GM12878 (cell line): ENCODE measurements around the gene SLC12A4. TPM values are rescaled to one million over a fixed set of nuclear protein-coding genes. Genes with fewer than 3 reads are reported as not detected.

Source experiments
- ATAC-seq: fragments of 200-7000 bp; cut with Tn5 transposase; 3 replicates; pipeline ENCODE4 v1.9.1; 2020; ENCODE audit warnings: mild to moderate bottlenecking, moderate library complexity
- BruUV-seq: library from RNA; stranded (reverse); fragments of 400-500 nt; replicated peaks from 2 replicates; lab custom pipeline; 2021; lab: Mats Ljungman, UMichigan
- CTCF ChIA-PET: fragments of 300-600 bp; sonication (Branson Sonifier 250); formaldehyde crosslinking; extraction: SDS; loops from one replicate; lab custom pipeline; 2021; ENCODE audit warnings: inconsistent platforms; lab: Yijun Ruan, JAX
- POLR2A ChIA-PET: fragments of 350-600 bp; formaldehyde crosslinking; extraction: SDS; loops from one replicate; lab custom pipeline; 2021; ENCODE audit warnings: inconsistent platforms; lab: Charles Lee
- RAD21 ChIA-PET: fragments of 300-600 bp; sonication (Branson Sonifier 250); formaldehyde crosslinking; loops from one replicate; lab custom pipeline; 2023; ENCODE audit warnings: antibody characterized with exemption; ENCODE audit not compliant: unreplicated experiment; lab: Charles Lee
- SMC1A ChIA-PET: fragments of 300-600 bp; sonication (Branson Sonifier 250); formaldehyde crosslinking; loops from one replicate; lab custom pipeline; 2023; ENCODE audit not compliant: unreplicated experiment, uncharacterized antibody; lab: Charles Lee
- DNase-seq: peaks from one replicate; pipeline ENCODE4 v3.0.0-alpha.2; 2011; ENCODE audit warnings: low read depth, low spot score
- FAIRE-seq: peaks from 3 replicates; lab custom pipeline; 2011; peaks lifted over from hg19 to GRCh38; lab: Jason Lieb, UNC
- H2AFZ ChIP-seq: 2 replicates; pipeline ENCODE4 v1.6.0; 2011; ENCODE audit warnings: low read depth, low read length, control low read depth; ENCODE audit not compliant: control insufficient read depth
- H3K27ac ChIP-seq: 2 replicates; pipeline ENCODE4 v1.5.1; 2011; ENCODE audit warnings: control low read depth; ENCODE audit not compliant: control insufficient read depth, insufficient read depth
- H3K27me3 ChIP-seq, 2 experiments: replicated peaks in 1 of 2; 2 replicates each; pipeline versions ENCODE4 v1.6.0 to v1.6.1; 2011; ENCODE audit warnings: low read length in 1 of 2; ENCODE audit not compliant: control insufficient read depth in 2 of 2, insufficient read depth in 2 of 2
- H3K36me3 ChIP-seq, 2 experiments: 2 replicates each; pipeline ENCODE4 v1.5.1; 2011; ENCODE audit warnings: low read length in 1 of 2; ENCODE audit not compliant: control insufficient read depth in 2 of 2, insufficient read depth in 2 of 2
- H3K4me1 ChIP-seq: 2 replicates; pipeline ENCODE4 v1.6.1; 2011; ENCODE audit warnings: mild to moderate bottlenecking, low read length, moderate library complexity, mixed read lengths; ENCODE audit not compliant: control insufficient read depth, insufficient read depth
- H3K4me2 ChIP-seq: 2 replicates; pipeline ENCODE4 v1.6.0; 2011; ENCODE audit warnings: control low read depth; ENCODE audit not compliant: control insufficient read depth, insufficient read depth
- H3K4me3 ChIP-seq: fragments of 200-600 bp; sonication (generic); 2 replicates; pipeline ENCODE4 v1.5.1; 2016
- H3K79me2 ChIP-seq: 2 replicates; pipeline ENCODE4 v1.6.0; 2011; ENCODE audit warnings: low read length; ENCODE audit not compliant: control insufficient read depth, insufficient read depth
- H3K9ac ChIP-seq: 2 replicates; pipeline ENCODE4 v1.8.0; 2011; ENCODE audit warnings: low read length, control low read depth, mixed read lengths; ENCODE audit not compliant: control insufficient read depth, insufficient read depth
- H3K9me3 ChIP-seq: replicated peaks from 3 replicates; pipeline ENCODE4 v1.5.1; 2011; ENCODE audit warnings: mild to moderate bottlenecking, low read length; ENCODE audit not compliant: control insufficient read depth, insufficient read depth
- H4K20me1 ChIP-seq: 2 replicates; pipeline ENCODE4 v1.6.0; 2011; ENCODE audit not compliant: control insufficient read depth, insufficient read depth
- ASH2L ChIP-seq: fragments of 300-600, 200-600 bp; sonication (generic); IDR thresholded peaks from 2 replicates; pipeline ENCODE4 v1.6.1; 2017; ENCODE audit warnings: low read depth, mild to moderate bottlenecking, borderline replicate concordance
- CREB1 ChIP-seq: IDR thresholded peaks from 2 replicates; pipeline ENCODE4 v1.6.1; 2012; ENCODE audit warnings: low read depth, mild to moderate bottlenecking, inconsistent platforms
- NR2C1 ChIP-seq: fragments of 450-650 bp; IDR thresholded peaks from 2 replicates; pipeline ENCODE4 v1.6.1; 2017; ENCODE audit warnings: antibody characterized with exemption, mild to moderate bottlenecking, moderate library complexity
- RCOR1 ChIP-seq: conservative IDR thresholded peaks from 2 replicates; pipeline ENCODE4 v1.6.1; 2012; ENCODE audit warnings: low read depth, low read length, improper control_type of control experiment
- RUNX3 ChIP-seq: IDR thresholded peaks from 2 replicates; pipeline ENCODE4 v1.6.1; 2012; ENCODE audit warnings: low read length, inconsistent platforms
- WGBS: methylation state at CpG from one replicate; pipeline ENCODE4 v1.1.6; 2016; ENCODE audit warnings: low lambda C conversion rate; ENCODE audit not compliant: insufficient replicate concordance, insufficient coverage; ENCODE audit errors: missing lambda C conversion rate; 5-methylcytosine and 5-hydroxymethylcytosine counted together
- in situ Hi-C: fragments of 300-500 bp; cut with MboI; formaldehyde crosslinking; loops from 9 replicates; pipeline ENCODE4 v1.14.3; 2018; ENCODE audit warnings: mixed read lengths
- intact Hi-C: fragments of 100-400 bp; cut with micrococcal nuclease; formaldehyde crosslinking; loops from one replicate; pipeline ENCODE4 v1.14.2; 2022; ENCODE audit not compliant: unreplicated experiment
- polyA plus RNA-seq, 11 experiments: library from polyadenylated mRNA; depleted of rRNA in 4 of 11; unstranded in 6 of 11; stranded (reverse) in 5 of 11; fragments of >200 nt; fragmentation: Nextera tagmentation in 4 of 11; fragmentation: Illumina TruSeq in 1 of 11; extraction: Ambion mirVana in 4 of 11; extraction: Trizol in 1 of 11; gene quantifications; 1 replicate in 1 of 11; 2 replicates in 10 of 11; pipeline versions ENCODE4 v1.2.1 to v1.2.3, GENCODE V29; 2011 to 2016; ENCODE audit warnings: inconsistent platforms in 2 of 11, missing spikeins in 2 of 11, low read depth in 1 of 11
- total RNA-seq, 4 experiments: library from RNA; depleted of rRNA in 3 of 4; stranded (reverse); fragments of >200 nt in 3 of 4; fragmentation: Illumina TruSeq in 1 of 4; extraction: Trizol in 1 of 4; gene quantifications; 2 replicates each; pipeline versions ENCODE4 v1.2.1 to v1.2.3, GENCODE V29; 2013 to 2021

Gene SLC12A4
- total and polyA plus RNA-seq, 10 of the 15 experiments (the other 5 are each of a cell fraction or from before 2014, with no cell fraction given), result 0.95 to 39.9 (median 14.2) TPM

GRCh38 chr16:67954421-67955196 is 13.8 kb downstream of the SLC12A4 start:
- TF ChIP-seq NR2C1 (no peak), ASH2L (no peak), RUNX3 (no peak), RCOR1 (no peak), CREB1 (no peak)
- ChIA-PET POLR2A (interaction anchor here (1.0 kb wide), 1 partner anchor 11 kb away, joined by 3 read pairs; no protein-coding TSS in a partner anchor), RAD21 (no interaction called here), CTCF (interaction anchor here (0.9 kb wide), 1 partner anchor 138 kb away, joined by 5 read pairs; no protein-coding TSS in a partner anchor), SMC1A (interaction anchor here (0.6 to 0.9 kb wide), 2 partner anchors 11 to 387 kb away, joined by 3 to 5 read pairs; no protein-coding TSS in a partner anchor)
- DNase-seq, result no peak
- no peaks in the 10 kb centered on the region for H3K27me3 ChIP-seq
- intact Hi-C loops (no loop called here), in situ Hi-C loops (no loop called here)
- H3K9me3 ChIP-seq, result no peaks in the 10 kb centered on the region
- H3K4me3 ChIP-seq, result no peak overlapping the region
- peaks cover 3% of the 10 kb centered on the region; the same call in 1 of the 2 replicates for H3K4me1 ChIP-seq
- no TSS peak for BruUV-seq
- H2AFZ ChIP-seq, result no peak overlapping the region
- WGBS, result 99% methylated on average over 10 of the region's 10 CpGs
- no peaks in the 10 kb centered on the region for H4K20me1 ChIP-seq
- H3K9ac ChIP-seq, result no peak overlapping the region
- no peak overlapping the region for H3K4me2 ChIP-seq
- H3K27ac ChIP-seq, result no peak overlapping the region
- H3K36me3 ChIP-seq, result peaks cover 0 to 3% of the 10 kb centered on the region in 2 experiments; a peak in 3 of 4 replicates
- no peak for ATAC-seq
- FAIRE-seq, result no peak
- no peaks in the 10 kb centered on the region for H3K79me2 ChIP-seq
